Skin of body (tissue), 2 donors: ENCODE data around the gene TEX14. TPM values are rescaled to one million over a fixed set of nuclear protein-coding genes. Genes with fewer than 3 reads are reported as not detected.
"Not testable (repeated sequence)": the region's sequence is repeated elsewhere in the genome, so short reads cannot be mapped to it uniquely, and the experiment has no call there.

Source experiments
- DNase-seq: peaks from one replicate; lab custom pipeline; 2025; lab: John Stamatoyannopoulos, UW
- total RNA-seq: library from RNA; depleted of rRNA; stranded (reverse); fragments of >200 nt; gene quantifications from one replicate; pipeline ENCODE4 v1.2.3, GENCODE V29; 2014

Gene TEX14
- total RNA-seq, 1 donor from 2014 or later, result 0.10 TPM

DNA sequence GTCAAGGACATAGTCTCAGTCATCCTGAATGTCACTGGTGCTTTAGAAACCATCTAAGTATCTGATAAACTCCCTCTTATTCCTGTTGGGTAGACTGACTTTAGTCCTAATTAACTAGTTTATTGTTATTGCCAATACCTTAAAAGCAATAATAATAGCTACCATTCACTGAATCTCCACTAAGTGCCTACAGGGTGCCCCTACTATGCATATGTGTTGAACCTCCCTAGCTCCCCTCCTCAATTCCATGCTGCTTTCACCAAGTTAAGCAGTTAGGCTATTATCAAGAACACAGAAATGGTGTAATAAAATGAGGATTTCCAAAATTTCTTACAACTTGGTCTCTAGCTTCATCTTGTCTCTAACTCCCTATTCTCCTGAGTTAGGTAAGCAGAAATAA is 89.9 kb downstream of the TEX14 start:
- DNase-seq, result no peak

GRCh38 chr17:58597371-58597770 is 94.5 kb downstream of the TEX14 start:
- no peak for DNase-seq

GRCh38 chr17:58595194-58595792 is 96.6 kb downstream of the TEX14 start:
- no peak for DNase-seq

- no peak for DNase-seq
Observed at GRCh38 chr17:58593123-58593522, 98.7 kb downstream of the TEX14 start.

DNA sequence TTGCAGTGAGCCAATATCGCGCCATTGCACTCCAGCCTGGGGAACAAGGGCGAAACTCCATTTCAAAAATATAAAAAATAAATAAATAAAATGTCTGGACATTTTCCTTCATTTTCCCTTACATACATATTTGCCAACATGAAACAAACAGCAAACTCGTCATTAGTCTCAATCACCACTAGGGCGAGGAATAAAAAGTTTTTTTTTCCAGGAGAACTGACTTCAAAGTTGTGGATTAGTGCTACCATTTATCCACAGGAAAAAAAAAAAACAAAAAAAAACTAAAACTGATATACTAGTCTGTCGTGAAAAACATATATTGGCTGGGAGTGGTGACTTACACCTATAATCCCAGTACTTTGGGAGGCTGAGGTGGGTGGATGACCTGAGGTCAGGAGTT is 100.4 kb downstream of the TEX14 start:
- DNase-seq, result no peak

DNA sequence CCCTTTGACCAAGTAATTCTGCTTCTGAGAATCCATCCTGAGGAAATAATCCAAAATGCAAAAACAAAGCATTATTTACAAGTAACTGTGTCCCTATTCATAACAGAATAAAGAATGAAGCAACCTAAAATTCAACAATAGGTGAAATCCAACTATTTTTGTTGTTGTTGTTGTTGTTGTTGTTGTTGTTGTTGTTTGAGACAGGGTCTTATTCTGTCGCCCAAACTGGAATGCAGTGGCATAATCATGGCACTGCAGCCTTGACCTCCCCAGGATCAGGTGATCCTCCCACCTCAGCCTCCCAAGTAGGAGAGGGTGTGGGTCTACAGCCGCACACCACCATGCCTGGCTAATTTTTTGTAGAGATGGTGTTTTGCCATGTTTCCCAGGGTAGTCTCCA is 101.5 kb downstream of the TEX14 start:
- DNase-seq, result no peak

DNA sequence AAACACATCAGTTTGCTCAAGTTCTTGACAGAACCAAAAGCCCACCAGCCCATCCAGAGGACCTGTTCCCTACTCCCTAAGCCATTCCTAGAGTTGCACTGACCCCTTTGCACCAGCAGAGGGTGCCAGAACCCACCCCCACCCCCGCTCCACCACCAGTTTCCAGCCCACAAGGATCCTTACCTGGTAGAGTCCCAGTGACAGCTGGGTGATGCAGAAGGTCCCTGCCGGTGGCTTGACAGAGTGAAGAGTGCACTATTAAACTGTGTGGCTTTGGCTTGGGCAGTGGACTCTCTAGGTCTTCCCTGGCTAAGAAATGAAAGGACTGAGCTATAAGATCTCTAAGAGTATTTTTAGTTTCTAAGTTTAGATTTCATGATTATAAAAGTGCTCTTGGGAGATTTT is 104.1 kb downstream of the TEX14 start:
- no peak for DNase-seq

DNA sequence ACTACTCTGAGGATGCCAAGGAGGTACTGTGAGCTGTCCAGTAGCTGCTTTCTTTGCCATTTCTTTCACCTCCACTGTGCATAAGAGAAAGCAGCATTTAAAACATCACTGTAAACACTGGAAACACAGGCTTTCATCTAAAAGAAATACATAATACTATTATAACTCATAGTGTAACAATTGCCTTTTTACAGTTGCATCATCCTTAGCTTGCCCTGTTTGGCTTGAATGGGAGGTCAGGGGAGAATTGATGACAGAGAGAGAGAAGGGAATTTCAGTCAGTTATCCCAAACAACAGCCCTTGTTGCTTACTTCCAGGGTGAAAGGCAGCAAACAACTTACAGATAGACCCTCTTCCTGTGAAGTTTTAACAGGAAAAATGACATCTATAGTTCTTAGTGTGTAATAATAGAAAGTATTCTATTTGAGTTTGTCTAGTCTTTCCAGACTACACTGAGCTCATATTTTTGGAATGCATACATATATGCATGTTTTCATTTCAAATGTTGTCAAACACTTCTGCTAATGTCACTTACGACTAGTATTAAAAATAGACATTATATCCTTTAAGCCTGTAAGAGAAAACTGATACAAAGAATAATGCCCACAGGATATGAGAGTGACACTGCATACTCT is 105.7 kb downstream of the TEX14 start:
- no peak for DNase-seq

GRCh38 chr17:58585554-58585953 is 106.3 kb downstream of the TEX14 start:
- no peak for DNase-seq

DNA sequence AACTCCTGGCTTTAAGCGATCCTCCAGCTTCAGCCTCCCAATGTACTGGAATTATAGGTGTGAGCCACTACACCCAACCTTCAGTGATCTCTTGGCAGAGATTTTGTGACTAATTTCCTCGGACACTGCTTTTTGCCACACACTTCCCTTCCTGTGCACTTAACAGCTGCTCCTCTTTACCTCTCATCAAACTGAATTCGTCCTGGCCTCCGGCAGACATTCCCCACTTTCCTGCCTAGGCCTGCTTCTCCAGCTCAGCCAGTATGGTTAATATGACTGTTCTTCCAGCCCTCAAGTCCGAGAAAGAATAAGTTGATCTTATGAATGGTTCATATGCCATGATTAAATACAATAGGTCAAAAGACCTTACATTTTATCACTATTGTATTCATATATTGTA is 108.4 kb downstream of the TEX14 start:
- DNase-seq, result no peak

DNA sequence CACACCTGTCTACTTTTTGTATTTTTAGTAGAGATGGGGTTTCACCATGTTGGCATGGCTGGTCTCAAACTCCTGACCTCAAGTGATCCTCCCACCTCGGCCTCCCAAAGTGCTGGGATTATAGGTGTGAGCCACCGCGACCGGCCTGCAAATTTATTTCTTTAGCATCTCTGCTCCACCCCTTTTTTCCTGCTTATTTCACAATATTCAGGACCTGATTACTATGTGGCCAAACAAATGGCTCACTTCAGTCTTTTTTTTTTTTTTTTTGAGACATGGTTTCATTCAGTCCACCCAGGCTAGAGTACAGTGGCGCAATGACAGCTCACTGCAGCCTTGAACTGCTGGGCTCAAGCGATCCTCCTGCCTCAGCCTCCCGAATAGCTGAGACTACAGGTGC is 109.1 kb downstream of the TEX14 start:
- not testable (repeated sequence) for DNase-seq

DNA sequence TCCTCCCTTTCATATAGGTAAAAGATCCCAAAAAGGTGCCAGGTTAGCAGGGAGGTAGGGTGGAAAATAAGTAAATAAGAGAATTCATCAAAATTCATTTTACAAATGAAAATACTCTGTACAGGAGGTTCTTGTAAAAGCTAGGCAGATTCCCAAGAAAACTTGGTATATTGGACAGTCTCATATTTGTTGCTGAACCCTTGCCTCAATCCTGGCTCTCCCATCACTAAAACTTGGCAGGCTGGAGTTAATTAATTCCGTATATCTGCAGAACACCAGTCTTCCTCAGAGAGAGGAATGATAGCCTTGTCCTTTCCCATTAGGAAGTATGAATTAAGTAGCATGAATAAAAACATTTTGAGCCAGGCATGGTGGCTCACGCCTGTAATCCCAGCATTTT is 111.2 kb downstream of the TEX14 start:
- peak; percentile 41 for DNase-seq

GRCh38 chr17:58577696-58578095 is 114.1 kb downstream of the TEX14 start:
- DNase-seq, result no peak

DNA sequence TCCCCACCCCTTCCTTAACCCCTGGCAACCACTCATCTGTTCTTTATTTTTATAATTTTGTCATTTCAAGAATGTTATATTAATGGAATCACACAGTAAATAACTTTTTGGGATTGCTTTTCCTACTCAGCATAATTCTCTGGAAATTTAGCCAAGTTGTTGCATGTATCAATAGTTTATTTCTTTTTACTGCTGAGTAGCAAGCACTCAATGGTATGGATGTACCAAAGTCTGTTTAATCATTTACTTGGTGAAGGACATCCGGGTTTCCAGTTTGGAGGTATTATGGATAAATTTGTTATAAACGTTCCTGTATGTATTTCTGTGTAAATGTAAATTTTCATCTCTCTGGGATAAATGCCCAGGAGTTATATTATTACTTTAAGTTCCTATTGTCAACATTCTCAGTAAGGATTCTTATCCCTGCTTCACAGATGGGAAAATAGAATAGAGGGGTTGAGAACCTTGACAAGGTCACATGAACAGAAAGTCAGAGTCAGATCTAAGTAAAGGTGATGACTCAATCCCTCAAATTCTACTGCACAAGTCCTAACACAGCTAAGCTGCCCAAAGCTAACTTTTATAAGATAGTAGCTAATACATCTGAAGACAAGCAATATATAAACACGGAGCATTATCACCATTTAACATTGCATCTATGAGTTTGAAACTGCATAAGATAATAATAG is 115.0 kb downstream of the TEX14 start:
- no peak for DNase-seq

- DNase-seq, result no peak
Observed at GRCh38 chr17:58575511-58575910, 116.3 kb downstream of the TEX14 start.

DNA sequence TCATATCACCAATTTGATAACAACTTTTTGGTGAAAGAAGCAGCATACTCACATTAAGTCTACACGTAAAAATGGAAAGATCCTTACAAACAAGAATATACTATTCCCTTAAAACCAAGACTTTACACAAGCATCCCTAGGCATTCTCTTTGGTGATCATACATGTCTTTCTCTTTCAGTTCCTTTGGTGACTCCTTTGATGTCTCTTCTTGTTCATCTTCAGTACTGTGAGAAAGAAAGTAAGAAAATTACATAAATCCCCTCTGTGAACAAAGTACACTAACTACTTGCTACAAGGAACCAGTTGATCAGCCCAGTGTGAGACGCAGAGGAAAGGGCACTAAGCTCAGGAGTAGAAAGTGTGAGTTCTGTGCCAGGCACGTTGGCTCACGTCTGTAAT is 117.8 kb downstream of the TEX14 start:
- DNase-seq, result no peak

- no peak for DNase-seq
Observed at GRCh38 chr17:58572846-58573245, 119.0 kb downstream of the TEX14 start.

DNA sequence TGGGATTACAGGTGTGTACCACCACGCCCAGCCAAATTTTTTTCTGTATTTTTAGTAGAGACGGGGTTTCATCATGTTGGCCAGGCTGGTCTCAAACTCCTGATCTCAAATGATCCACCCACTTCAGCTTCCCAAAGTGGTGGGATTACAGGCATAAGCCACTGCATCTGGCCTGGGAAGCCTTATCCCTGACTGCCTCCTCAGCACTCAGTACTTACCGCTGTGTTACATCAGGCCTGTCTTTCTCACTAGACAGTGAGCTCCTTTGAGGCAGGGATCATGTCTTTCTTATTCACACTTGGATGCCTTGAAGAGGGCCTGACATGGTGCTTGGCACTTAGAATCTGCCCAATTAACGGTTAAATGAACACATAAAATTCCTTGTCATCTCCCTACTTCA is 121.1 kb downstream of the TEX14 start:
- no peak for DNase-seq

DNA sequence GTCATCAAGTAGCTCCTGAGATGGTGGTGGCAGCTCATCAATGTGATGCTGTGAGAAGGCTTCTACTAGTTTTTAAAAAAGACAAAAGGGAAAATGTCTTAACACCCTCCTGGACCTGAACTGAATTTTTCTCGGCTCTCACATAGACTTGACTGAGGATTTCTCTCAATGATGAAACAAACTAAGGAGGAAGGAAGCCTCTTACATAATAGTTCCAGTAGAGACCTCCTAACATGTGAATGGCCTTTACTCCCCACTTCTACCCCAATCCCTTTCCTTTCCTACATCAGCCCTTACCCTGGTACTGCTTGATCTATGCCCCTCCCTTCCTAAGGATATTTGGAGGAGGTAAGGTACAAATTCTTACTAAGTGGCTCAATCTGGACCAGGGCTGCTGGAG is 122.6 kb downstream of the TEX14 start:
- no peak for DNase-seq

DNA sequence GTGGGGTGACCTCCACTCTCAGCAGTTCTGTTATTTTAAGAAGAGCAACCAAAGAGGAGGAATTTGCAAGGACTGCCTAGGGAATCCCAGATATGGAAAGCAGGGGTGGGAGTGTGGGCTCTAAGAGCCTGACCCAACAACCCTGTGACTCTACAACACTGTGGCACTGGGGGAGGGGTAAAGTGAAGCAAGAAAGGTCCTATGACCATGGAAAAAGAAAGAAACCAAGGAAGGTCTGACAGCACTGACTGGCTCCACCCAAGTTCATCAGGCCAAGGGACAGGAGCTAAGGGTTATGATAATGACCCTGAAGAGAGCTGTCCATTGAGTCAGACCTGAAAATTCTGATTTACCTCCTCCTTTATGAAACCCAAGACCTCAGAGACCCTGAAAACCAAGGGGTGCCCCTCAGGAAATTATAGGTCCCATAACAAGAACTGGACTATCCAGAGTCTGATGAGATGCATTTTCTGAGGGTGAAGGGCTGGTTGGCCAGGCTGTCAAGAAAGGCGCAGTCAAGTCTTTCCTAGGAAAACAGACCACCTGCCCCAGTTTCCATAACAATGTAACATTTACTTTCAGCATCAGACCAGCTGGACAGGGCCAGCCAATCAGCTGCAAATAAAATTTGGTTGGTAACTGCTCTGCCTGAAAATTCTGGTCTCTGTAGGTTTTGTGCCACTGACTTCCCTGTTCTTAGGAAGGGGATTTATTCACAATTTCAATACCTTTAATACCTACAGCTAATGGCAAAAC is 123.6 kb downstream of the TEX14 start:
- DNase-seq, result no peak

DNA sequence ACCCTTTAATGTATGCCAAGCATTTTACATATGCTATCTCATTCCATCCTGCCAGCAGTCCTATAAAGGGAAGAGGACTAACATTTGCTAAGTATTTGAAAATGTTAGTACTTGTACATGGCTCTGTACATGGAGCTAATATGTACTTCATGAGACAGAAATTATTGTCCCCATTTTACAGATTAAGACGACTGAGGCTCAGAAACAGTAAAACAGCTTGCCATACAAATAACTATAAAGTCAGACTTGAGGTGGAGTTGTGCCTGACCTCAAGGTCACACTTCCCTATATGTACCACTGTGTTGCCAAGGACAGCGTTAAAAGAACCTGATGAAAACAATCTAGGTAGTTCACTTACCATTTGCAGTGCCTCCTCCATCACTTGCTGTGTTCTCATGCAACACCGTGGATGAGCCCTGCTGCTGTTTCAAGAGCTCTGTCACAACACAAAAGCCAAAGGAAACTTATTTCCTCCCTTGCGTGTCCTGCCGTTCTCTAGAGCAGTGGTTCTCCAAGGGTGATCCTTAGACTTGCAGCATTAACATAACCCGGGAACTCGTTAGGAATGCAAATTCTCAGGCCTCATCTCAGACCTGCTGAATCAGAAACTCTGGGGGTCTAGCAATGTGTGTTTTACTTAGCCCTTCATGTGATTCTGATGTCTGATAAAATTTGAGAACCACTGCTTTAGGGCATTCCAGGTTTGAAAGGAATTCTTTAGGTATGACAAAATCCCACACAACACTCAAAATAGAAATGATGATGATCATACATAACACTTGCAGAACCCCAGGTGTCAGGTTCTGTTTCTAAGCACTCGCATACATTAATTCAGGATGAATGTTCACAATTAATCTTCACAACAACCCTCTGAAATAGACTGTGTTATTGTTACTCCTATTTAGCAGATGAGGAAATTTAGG is 126.2 kb downstream of the TEX14 start:
- DNase-seq, result no peak
